ENCODE measurements around the gene KCNT1.

KCNT1 gene

GRCh38 chr9:135683401-135684034 is 18.5 kb upstream of the KCNT1 start:
- no peak for DNase-seq (ENCODE audit: low read depth)
- no peak overlapping the region for H3K4me3 ChIP-seq (ENCODE audit: low read depth, low read length)
- TF ChIP-seq MAX (IDR thresholded peaks at IDR 0.05; ENCODE audit: low read depth, low read length): no peak

- no peak for DNase-seq (ENCODE audit: low read depth)
- TF ChIP-seq CTCF (IDR thresholded peaks at IDR 0.05; ENCODE audit: low read depth, low read length) (no peak), POLR2A (IDR thresholded peaks at IDR 0.05; ENCODE audit: extremely low read depth, insufficient read length) (no peak), MAX (IDR thresholded peaks at IDR 0.05; ENCODE audit: low read depth, low read length) (no peak), MYC (IDR thresholded peaks at IDR 0.05; ENCODE audit: low read depth, low read length) (no peak)
Observed at GRCh38 chr9:135684691-135685090, 17.3 kb upstream of the KCNT1 start.

GRCh38 chr9:135687216-135687615 is 14.8 kb upstream of the KCNT1 start:
- DNase-seq (ENCODE audit: low read depth): no peak
- TF ChIP-seq CTCF (IDR thresholded peaks at IDR 0.05; ENCODE audit: low read depth, low read length) (no peak), POLR2A (IDR thresholded peaks at IDR 0.05; ENCODE audit: extremely low read depth, insufficient read length) (no peak), MAX (IDR thresholded peaks at IDR 0.05; ENCODE audit: low read depth, low read length) (no peak), MYC (IDR thresholded peaks at IDR 0.05; ENCODE audit: low read depth, low read length) (no peak)
- H3K4me3 ChIP-seq (ENCODE audit: low read depth, low read length): no peak overlapping the region

More at GRCh38 chr9:135684691-135685090, 17.3 kb upstream of the KCNT1 start:
- no peak overlapping the region for H3K4me3 ChIP-seq (ENCODE audit: low read depth, low read length)

GRCh38 chr9:135689011-135689410 is 13.0 kb upstream of the KCNT1 start:
- no peak overlapping the region for H3K4me3 ChIP-seq (ENCODE audit: low read depth, low read length)
- TF ChIP-seq MYC (IDR thresholded peaks at IDR 0.05; ENCODE audit: low read depth, low read length) (no peak), POLR2A (IDR thresholded peaks at IDR 0.05; ENCODE audit: extremely low read depth, insufficient read length) (no peak), MAX (IDR thresholded peaks at IDR 0.05; ENCODE audit: low read depth, low read length) (no peak), CTCF (IDR thresholded peaks at IDR 0.05; ENCODE audit: low read depth, low read length) (no peak)
- no peak for DNase-seq (ENCODE audit: low read depth)

GRCh38 chr9:135690836-135691570 is 11.0 kb upstream of the KCNT1 start:
- no peak for TF ChIP-seq CTCF (IDR thresholded peaks at IDR 0.05; ENCODE audit: low read depth, low read length)
- no peak for TF ChIP-seq POLR2A (IDR thresholded peaks at IDR 0.05; ENCODE audit: extremely low read depth, insufficient read length)
- no peak for TF ChIP-seq MAX (IDR thresholded peaks at IDR 0.05; ENCODE audit: low read depth, low read length)
- TF ChIP-seq MYC (IDR thresholded peaks at IDR 0.05; ENCODE audit: low read depth, low read length): no peak
- H3K4me3 ChIP-seq (ENCODE audit: low read depth, low read length): no peak overlapping the region
- no peak for DNase-seq (ENCODE audit: low read depth)

- TF ChIP-seq MYC (IDR thresholded peaks at IDR 0.05; ENCODE audit: low read depth, low read length) (no peak), MAX (IDR thresholded peaks at IDR 0.05; ENCODE audit: low read depth, low read length) (no peak), POLR2A (IDR thresholded peaks at IDR 0.05; ENCODE audit: extremely low read depth, insufficient read length) (no peak), CTCF (IDR thresholded peaks at IDR 0.05; ENCODE audit: low read depth, low read length) (no peak)
- no peak overlapping the region for H3K4me3 ChIP-seq (ENCODE audit: low read depth, low read length)
- no peak for DNase-seq (ENCODE audit: low read depth)
Observed at GRCh38 chr9:135692410-135692809, 9.6 kb upstream of the KCNT1 start.
